ENCODE results near the gene GPR160.
A peak's percentile ranks its signal among the peaks of the same experiment; 100 is the strongest.

GPR160 gene

DNA sequence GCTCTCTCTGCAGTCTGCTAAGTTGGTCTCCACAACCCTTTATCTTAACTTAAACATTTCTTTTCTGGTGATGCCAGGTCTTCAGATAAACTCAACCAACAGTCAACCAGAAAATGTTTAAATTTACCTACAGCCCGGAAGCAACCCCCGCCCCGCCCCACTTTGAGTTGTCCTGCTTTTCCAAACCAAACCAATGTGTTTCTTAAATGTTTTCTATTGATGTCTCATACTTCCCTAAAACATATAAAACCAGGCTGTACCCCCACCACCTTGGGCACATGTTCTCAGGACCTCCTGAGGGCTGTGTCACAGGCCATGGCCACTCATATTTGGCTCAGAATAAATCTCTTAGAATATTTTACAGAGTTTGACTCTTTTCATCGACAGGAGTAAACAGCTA, 13.2 kb upstream of the GPR160 start:
- no peaks in the 10 kb centered on the region for H3K36me3 ChIP-seq (ENCODE audit: control insufficient read depth, insufficient read depth, low read length)
- H3K9me3 ChIP-seq (ENCODE audit: control insufficient read depth, low read length): no peaks in the 10 kb centered on the region
- H3K4me1 ChIP-seq (ENCODE audit: control insufficient read depth, insufficient read depth, low read length, poor library complexity, severe bottlenecking): peaks cover 8% of the 10 kb centered on the region
- no peak overlapping the region for H3K4me3 ChIP-seq (ENCODE audit: insufficient read depth, low read depth, low read length, poor library complexity, severe bottlenecking)
- DNase-seq: no peak
- H3K27ac ChIP-seq (ENCODE audit: insufficient read depth, low read length, poor library complexity, severe bottlenecking): no peak overlapping the region
- H3K27me3 ChIP-seq (replicated peaks; ENCODE audit: control insufficient read depth, insufficient read depth, low read length, poor library complexity, severe bottlenecking): no peaks in the 10 kb centered on the region

DNA sequence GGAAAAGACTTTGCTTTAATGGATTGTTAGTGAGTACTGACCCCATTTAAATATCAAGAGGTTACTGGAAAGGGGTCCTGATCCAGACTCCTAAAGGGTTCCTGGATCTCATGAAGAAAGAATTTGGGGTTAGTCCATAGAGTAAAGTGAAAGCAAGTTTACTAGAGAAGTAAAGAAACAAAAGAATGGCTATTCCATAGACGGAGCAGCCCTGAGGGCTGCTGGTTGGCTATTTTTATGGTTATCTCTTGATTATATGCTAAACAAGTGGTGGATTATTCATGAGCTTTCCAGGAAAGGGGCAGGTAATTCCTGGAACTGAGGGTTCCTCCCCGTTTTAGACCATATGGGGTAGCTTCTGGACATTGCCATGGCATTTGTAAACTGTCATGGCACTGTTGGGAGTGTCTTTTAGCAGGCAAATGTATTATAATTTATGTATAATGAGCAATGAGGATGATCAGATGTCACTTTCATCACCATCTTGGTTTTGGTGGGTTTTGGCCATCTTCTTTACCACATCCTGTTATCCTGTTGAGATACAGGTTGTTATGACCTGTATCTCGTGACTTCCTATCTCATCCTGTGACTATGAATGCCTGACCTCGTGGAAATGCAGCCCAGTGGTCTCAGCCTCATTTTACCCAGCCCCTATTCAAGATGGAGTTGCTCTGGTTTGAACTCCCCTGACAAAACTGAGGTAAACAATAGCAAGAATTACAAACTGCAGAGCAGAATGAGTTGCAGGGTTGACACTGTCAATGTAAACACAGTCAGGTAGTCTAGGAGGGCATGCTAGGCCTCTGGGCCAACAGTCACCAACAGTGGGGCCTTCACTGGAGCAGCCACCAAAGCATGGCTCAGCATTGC, 10.3 kb upstream of the GPR160 start:
- Histone ChIP-seq H3K4me1 (ENCODE audit: control insufficient read depth, insufficient read depth, low read length, poor library complexity, severe bottlenecking) (peaks cover 8% of the 10 kb centered on the region), H3K36me3 (ENCODE audit: control insufficient read depth, insufficient read depth, low read length) (no peaks in the 10 kb centered on the region), H3K27me3 (replicated peaks; ENCODE audit: control insufficient read depth, insufficient read depth, low read length, poor library complexity, severe bottlenecking) (no peaks in the 10 kb centered on the region), H3K9me3 (ENCODE audit: control insufficient read depth, low read length) (no peaks in the 10 kb centered on the region), H3K27ac (ENCODE audit: insufficient read depth, low read length, poor library complexity, severe bottlenecking) (no peak overlapping the region), H3K4me3 (ENCODE audit: insufficient read depth, low read depth, low read length, poor library complexity, severe bottlenecking) (no peak overlapping the region)
- no peak for DNase-seq

DNA sequence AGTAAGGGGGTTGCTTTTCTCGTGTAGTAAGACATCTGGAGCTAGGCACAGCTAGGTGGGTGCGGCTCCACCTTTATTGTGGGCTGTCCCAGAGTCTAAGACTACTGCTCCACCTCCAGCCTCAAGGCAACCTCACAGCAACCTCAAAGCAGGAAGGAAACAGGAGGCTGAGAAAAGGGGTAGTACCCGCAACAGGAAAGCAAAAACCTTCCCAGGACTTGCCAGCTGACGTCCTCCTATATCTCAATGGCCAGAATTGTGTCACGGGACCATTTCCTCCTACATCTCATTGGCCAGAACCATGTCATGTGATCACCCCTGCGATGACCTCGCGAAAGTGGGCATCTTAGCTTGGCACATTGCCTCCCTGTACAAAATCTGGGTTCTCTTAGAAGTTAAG, 4.3 kb upstream of the GPR160 start:
- no peaks in the 10 kb centered on the region for H3K9me3 ChIP-seq (ENCODE audit: control insufficient read depth, low read length)
- no peak overlapping the region for H3K27ac ChIP-seq (ENCODE audit: insufficient read depth, low read length, poor library complexity, severe bottlenecking)
- H3K4me3 ChIP-seq (ENCODE audit: insufficient read depth, low read depth, low read length, poor library complexity, severe bottlenecking): no peak overlapping the region
- peak; percentile 26 to 43 (median 27) for DNase-seq
- no peaks in the 10 kb centered on the region for H3K36me3 ChIP-seq (ENCODE audit: control insufficient read depth, insufficient read depth, low read length)
- H3K27me3 ChIP-seq (replicated peaks; ENCODE audit: control insufficient read depth, insufficient read depth, low read length, poor library complexity, severe bottlenecking): no peaks in the 10 kb centered on the region
- H3K4me1 ChIP-seq (ENCODE audit: control insufficient read depth, insufficient read depth, low read length, poor library complexity, severe bottlenecking): peaks cover 13% of the 10 kb centered on the region

DNA sequence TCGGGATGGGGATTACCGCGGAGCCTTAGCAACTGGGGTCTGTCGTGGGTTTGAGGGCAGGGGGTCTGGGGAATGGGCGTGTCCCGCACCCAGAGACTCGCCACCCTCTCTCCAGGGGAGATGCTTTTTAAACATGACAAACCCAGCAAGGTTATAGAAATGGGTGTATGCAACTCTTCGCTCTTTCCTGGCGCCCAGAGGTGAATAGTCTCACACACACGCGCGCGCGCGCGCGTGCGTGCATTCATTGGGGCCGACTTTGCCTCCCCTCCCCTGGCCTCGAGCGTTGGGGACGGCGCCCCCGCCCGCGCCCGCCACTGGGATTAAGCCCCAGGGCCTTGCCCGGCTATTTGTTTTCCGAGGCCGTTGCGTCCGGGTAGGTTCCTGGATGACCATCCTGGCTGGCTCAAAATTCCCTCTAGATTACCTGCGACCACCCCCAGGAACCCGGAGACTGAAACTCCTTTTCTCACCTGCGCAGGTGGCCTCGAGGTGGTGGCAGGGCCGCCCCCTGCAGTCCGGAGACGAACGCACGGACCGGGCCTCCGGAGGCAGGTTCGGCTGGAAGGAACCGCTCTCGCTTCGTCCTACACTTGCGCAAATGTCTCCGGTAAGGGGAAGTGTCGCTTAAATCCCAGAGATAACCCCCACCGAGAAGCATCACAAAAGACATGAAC, 777 bp downstream of the GPR160 start:
- H3K36me3 ChIP-seq (ENCODE audit: control insufficient read depth, insufficient read depth, low read length): no peaks in the 10 kb centered on the region
- H3K9me3 ChIP-seq (ENCODE audit: control insufficient read depth, low read length): no peaks in the 10 kb centered on the region
- H3K27ac ChIP-seq (ENCODE audit: insufficient read depth, low read length, poor library complexity, severe bottlenecking): peak overlapping the region; percentile 48
- no peaks in the 10 kb centered on the region for H3K27me3 ChIP-seq (replicated peaks; ENCODE audit: control insufficient read depth, insufficient read depth, low read length, poor library complexity, severe bottlenecking)
- peaks cover 5% of the 10 kb centered on the region for H3K4me1 ChIP-seq (ENCODE audit: control insufficient read depth, insufficient read depth, low read length, poor library complexity, severe bottlenecking)
- peak in 1 of 3 donors; percentile 1 for DNase-seq
- H3K4me3 ChIP-seq (ENCODE audit: insufficient read depth, low read depth, low read length, poor library complexity, severe bottlenecking): peak overlapping the region; percentile 79

DNA sequence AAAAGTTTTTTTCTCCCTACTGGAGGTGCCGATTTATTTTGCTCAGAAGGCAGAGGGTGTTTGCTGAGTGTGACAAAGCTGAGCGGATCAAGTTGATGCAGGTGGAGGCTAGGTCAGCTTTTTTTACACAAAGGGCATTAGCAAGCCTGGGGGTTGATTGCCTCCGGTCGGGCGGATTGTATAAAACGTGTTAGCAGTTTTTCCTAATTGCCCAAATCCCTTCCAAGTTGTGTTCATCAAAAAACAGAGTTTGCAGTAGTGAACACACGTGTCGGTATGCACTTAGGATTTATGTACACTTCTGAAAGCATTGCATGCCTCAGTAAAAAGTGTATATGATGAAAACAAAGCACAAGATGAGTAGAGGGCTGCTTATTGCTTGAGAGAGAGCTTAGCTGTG, 2.6 kb downstream of the GPR160 start:
- no peak overlapping the region for H3K4me3 ChIP-seq (ENCODE audit: insufficient read depth, low read depth, low read length, poor library complexity, severe bottlenecking)
- no peaks in the 10 kb centered on the region for H3K9me3 ChIP-seq (ENCODE audit: control insufficient read depth, low read length)
- H3K4me1 ChIP-seq (ENCODE audit: control insufficient read depth, insufficient read depth, low read length, poor library complexity, severe bottlenecking): peaks cover 4% of the 10 kb centered on the region
- H3K36me3 ChIP-seq (ENCODE audit: control insufficient read depth, insufficient read depth, low read length): no peaks in the 10 kb centered on the region
- H3K27me3 ChIP-seq (replicated peaks; ENCODE audit: control insufficient read depth, insufficient read depth, low read length, poor library complexity, severe bottlenecking): no peaks in the 10 kb centered on the region
- DNase-seq: no peak
- H3K27ac ChIP-seq (ENCODE audit: insufficient read depth, low read length, poor library complexity, severe bottlenecking): no peak overlapping the region

DNA sequence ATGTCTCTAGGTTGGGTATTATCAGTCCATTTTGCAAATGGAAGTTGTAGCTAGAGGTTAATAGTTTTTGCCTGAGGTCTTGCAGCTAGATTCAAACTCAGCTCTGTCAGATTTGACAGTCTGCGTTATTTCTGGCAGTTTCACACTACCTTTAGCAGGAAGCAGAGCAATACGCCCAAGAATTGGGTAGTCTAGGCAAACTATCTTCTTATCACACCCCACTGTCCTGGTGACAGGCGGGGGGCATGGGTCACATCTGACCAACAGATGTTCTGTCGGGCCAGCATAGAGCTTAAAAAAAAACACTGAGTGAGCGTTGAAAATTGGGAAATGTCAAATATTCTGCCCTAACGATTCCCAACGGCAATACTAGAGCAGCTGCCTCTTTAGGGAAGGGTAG, 5.7 kb downstream of the GPR160 start:
- Histone ChIP-seq H3K27ac (ENCODE audit: insufficient read depth, low read length, poor library complexity, severe bottlenecking) (no peak overlapping the region), H3K36me3 (ENCODE audit: control insufficient read depth, insufficient read depth, low read length) (no peaks in the 10 kb centered on the region), H3K4me1 (ENCODE audit: control insufficient read depth, insufficient read depth, low read length, poor library complexity, severe bottlenecking) (peaks cover 4% of the 10 kb centered on the region), H3K27me3 (replicated peaks; ENCODE audit: control insufficient read depth, insufficient read depth, low read length, poor library complexity, severe bottlenecking) (no peaks in the 10 kb centered on the region), H3K4me3 (ENCODE audit: insufficient read depth, low read depth, low read length, poor library complexity, severe bottlenecking) (no peak overlapping the region), H3K9me3 (ENCODE audit: control insufficient read depth, low read length) (no peaks in the 10 kb centered on the region)
- no peak for DNase-seq

DNA sequence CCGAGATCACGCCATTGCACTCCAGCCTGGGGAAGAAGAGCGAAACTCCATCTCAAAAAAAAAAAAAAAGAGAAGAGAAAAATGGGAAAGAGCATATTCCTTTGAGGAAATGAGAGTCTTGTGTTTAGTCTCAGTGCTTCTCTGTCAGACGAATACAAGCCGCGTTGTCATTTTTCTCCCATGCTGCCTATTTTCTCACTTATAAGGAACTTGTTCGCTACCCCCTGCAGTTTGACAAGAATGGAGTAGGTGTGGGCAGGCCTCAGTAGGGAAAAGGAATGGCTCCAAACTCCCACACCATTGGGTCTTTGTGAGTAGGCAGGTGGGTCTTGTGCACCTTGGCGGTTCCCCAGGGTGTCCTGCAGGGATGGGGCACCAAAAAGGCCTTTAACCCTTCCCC, 6.5 kb downstream of the GPR160 start:
- no peaks in the 10 kb centered on the region for H3K36me3 ChIP-seq (ENCODE audit: control insufficient read depth, insufficient read depth, low read length)
- no peaks in the 10 kb centered on the region for H3K27me3 ChIP-seq (replicated peaks; ENCODE audit: control insufficient read depth, insufficient read depth, low read length, poor library complexity, severe bottlenecking)
- peaks cover 4% of the 10 kb centered on the region for H3K4me1 ChIP-seq (ENCODE audit: control insufficient read depth, insufficient read depth, low read length, poor library complexity, severe bottlenecking)
- H3K4me3 ChIP-seq (ENCODE audit: insufficient read depth, low read depth, low read length, poor library complexity, severe bottlenecking): no peak overlapping the region
- no peak for DNase-seq
- H3K9me3 ChIP-seq (ENCODE audit: control insufficient read depth, low read length): no peaks in the 10 kb centered on the region
- no peak overlapping the region for H3K27ac ChIP-seq (ENCODE audit: insufficient read depth, low read length, poor library complexity, severe bottlenecking)

DNA sequence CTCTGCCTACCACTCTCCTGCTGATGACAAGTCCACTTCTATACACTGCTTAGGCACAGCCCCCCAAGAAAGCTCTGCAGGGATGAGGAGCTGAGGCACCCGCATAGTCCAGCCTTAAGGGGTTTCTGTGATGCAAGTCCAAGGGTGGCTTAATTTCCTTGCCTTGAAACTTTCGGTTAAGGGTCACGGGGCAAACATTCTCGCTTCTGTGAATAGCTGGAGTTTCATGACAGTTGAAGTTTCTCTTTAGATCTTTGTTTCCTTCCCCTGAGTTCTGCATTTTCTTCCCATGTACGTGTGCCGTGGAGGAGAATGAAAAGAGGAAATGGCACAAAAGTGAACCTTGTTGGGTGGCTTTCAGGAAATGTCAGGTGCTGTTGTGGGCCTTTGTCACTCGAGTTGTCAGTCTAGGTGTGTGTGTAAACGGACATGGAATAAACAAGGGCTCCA, 7.0 kb downstream of the GPR160 start:
- no peak for DNase-seq
- H3K36me3 ChIP-seq (ENCODE audit: control insufficient read depth, insufficient read depth, low read length): no peaks in the 10 kb centered on the region
- H3K4me3 ChIP-seq (ENCODE audit: insufficient read depth, low read depth, low read length, poor library complexity, severe bottlenecking): no peak overlapping the region
- peaks cover 4% of the 10 kb centered on the region for H3K4me1 ChIP-seq (ENCODE audit: control insufficient read depth, insufficient read depth, low read length, poor library complexity, severe bottlenecking)
- no peak overlapping the region for H3K27ac ChIP-seq (ENCODE audit: insufficient read depth, low read length, poor library complexity, severe bottlenecking)
- no peaks in the 10 kb centered on the region for H3K9me3 ChIP-seq (ENCODE audit: control insufficient read depth, low read length)
- H3K27me3 ChIP-seq (replicated peaks; ENCODE audit: control insufficient read depth, insufficient read depth, low read length, poor library complexity, severe bottlenecking): no peaks in the 10 kb centered on the region

DNA sequence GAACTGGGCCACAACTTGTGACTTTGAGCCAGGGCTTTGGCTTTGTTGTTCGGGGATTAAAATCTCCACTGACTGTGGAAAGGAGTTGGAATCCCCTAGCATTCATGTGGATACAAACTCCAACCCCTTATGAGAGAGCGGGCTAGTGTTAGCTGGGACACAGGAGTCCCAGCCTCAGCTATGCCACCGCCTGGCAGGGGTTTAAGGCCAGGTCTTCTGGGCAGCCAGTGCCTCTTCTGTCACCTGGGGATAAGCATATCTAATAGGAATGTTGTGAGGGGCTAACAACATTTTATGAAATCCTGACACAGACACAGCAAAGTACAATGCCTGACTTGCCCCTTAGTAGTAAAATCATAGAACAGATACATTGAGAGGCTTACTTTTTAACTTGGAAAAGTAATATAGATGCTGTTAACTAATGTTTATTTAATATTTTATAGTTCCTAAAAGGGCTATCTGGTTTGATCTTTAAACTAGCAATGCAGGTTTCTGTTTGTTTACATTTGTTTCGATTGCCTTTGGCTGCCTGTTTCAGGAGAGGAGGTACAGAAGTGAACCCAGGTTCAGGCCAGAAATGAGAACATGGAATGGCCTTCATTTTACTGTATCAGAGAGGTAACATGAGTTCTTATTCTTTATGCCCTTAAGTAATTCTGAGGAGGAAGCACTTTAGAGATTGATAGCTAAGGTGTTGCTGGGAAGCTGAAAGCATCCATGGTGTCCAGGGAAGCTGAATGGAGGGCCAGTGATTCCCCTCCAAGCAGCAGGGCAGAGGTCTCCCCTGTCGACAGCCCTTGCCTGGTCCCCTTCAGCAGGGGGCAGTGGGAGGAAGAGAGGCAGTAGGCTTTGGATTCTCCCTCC, 8.7 kb downstream of the GPR160 start:
- Histone ChIP-seq H3K27ac (ENCODE audit: insufficient read depth, low read length, poor library complexity, severe bottlenecking) (no peak overlapping the region), H3K36me3 (ENCODE audit: control insufficient read depth, insufficient read depth, low read length) (no peaks in the 10 kb centered on the region), H3K4me1 (ENCODE audit: control insufficient read depth, insufficient read depth, low read length, poor library complexity, severe bottlenecking) (peaks cover 4% of the 10 kb centered on the region), H3K4me3 (ENCODE audit: insufficient read depth, low read depth, low read length, poor library complexity, severe bottlenecking) (no peak overlapping the region), H3K9me3 (ENCODE audit: control insufficient read depth, low read length) (no peaks in the 10 kb centered on the region), H3K27me3 (replicated peaks; ENCODE audit: control insufficient read depth, insufficient read depth, low read length, poor library complexity, severe bottlenecking) (no peaks in the 10 kb centered on the region)
- no peak for DNase-seq

DNA sequence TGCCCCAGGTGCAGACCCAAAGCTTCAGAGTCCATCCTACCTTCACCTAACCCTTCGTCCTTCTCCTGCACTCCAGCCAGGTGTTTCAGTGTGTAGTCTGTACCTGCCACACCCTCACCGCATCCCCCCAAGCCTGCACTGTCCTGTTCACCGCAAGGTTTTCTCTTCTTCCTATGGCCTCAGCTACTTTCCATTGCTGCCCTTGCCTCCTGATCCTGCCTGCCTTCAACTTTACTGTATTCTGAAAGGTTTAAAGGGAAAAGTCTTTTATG, 9.3 kb downstream of the GPR160 start:
- Histone ChIP-seq H3K27ac (ENCODE audit: insufficient read depth, low read length, poor library complexity, severe bottlenecking) (no peak overlapping the region), H3K4me3 (ENCODE audit: insufficient read depth, low read depth, low read length, poor library complexity, severe bottlenecking) (no peak overlapping the region)

More for the DNA sequence above, 9.3 kb downstream of the GPR160 start:
- DNase-seq: no peak
- no peaks in the 10 kb centered on the region for H3K27me3 ChIP-seq (replicated peaks; ENCODE audit: control insufficient read depth, insufficient read depth, low read length, poor library complexity, severe bottlenecking)
- no peaks in the 10 kb centered on the region for H3K9me3 ChIP-seq (ENCODE audit: control insufficient read depth, low read length)
- H3K36me3 ChIP-seq (ENCODE audit: control insufficient read depth, insufficient read depth, low read length): no peaks in the 10 kb centered on the region
- peaks cover 4% of the 10 kb centered on the region for H3K4me1 ChIP-seq (ENCODE audit: control insufficient read depth, insufficient read depth, low read length, poor library complexity, severe bottlenecking)

Measured in effector memory CD4-positive, alpha-beta T cell (primary cell).